Activated CD4-positive, alpha-beta T cell treated with anti-CD3 and anti-CD28 coated beads, Interleukin-2, amount 50 U/mL, for 24 hours (primary cell): ENCODE data around the gene HERPUD1.

ENCODE experiments used
- DNase-seq, 2 donors: peaks; one replicate each; pipeline ENCODE4 v3.0.0-alpha.2; 2020; ENCODE audit warnings: low read depth in 1 of 2, low spot score in 1 of 2

HERPUD1 gene

DNA sequence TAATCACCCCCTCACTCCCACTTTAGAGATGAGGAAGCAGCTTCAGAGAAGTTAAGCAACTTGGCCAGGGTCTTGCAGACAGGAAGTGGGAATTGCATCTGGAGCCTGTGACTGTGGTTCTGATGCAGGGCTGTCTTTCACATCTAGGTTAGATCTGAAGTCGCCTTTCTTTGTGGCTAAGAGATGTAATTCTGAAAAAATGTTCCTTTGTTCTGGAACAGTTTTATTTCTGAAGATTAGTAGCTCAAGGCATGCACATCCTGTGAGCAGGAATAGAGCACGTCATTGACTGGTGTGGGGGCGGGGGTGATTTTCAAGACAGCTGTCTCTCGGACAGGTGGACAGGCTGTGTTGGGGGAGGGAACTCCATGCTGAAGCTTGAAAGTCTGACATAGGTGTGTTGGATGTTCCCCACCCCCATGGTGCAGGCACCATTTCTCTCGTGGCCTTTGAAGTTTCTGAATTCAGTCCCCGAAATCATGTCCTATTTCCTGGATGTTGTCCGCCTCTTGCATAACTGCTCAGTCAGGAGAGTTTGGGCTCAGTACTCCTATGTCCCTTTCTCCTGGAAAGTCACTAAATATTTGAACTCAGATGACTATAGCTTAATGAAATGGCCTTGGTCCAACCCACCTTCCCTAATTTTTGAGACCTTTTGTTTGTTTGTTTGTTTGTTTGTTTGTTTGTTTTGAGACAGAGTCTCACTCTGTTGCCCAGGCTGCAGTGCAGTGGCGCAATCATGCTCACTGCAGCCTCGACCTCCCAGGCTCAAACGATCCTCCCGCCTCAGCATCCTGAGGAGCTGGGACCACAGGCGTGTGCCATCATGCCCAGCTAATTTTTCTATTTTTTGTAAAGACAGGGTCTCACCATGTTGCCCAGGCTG, 21.0 kb upstream of the HERPUD1 start:
- DNase-seq, result no peak

DNA sequence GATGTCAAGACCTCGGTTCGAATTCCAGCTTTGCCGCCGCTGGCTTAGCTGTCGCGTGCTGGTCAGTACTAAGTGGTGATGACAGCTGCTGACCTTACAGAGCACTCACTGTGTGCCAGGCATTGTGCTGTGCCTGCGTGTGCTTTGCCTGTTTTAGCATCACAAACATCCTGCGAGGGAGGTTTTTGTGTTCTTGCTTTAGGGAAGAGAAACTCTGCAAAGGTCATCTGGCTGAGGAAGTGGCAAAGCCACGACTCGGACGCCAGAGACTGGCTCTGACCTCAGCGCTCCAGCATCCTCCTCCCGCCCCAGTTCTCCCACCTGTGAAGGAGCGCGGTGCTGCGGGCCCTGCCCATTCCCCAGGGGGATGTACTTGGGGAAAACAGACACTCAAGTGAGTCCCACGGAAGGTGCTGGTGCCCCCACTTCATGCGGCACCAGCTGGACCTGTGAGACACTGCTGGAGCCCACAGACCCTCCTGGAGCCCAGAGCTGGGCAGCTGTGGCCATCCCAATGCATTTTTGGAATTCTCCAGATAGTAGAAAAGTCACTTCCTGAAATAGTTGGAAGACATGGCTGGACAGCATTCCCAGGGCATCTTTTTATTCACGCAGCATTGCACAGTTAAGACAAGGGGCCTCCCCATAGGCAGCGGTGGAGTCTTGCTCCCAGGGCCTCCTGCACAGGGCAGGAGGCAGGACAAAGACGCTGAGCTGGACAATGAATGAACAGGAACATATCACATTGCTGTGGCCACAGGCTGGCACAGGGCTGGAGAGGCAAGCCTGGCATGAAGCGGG, 20.0 kb upstream of the HERPUD1 start:
- DNase-seq, result no peak

DNA sequence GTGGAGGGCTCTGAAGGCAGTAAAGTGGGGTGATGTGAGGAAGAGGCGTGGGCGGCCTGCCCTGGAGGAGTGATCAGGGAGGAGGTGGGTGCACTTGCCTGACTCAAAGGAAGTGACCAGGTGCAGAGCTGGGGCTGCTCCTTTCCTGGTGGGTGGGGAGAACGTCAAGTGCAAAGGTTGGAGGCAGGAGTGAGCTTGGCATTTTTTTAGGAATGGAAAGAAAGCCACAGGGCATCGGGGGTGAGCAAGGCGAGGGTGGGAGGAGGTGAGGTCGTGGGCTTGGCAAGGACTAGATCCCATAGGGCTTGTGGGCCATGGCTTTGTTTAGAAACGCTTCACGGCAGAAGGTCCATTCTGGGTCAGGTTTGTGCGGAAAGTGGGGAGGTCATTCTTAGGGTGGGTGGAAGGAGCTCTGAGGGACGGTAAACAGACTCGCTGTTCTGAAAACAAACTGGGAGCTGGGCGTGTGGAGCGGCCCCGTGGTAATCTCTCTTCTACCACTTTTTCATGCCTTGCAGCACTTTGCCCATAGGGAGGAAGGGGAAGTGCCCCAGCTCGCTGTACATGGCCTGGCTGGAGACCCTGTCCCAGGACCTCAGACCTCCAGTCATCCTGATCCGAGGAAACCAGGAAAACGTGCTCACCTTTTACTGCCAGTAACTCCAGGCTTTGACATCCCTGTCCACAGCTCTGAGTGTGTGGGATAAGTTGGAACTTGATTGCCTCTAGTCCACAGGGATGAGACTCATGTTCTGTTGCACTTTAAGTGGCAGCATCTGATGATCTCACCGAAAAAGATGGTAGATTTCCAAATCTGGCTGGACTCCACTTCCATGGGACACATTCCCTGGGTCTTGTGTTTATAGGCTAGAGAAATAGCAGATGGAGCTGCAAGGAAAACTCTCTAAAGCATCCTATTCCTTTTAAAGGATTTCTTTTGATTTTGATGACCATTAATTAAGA, 18.9 kb upstream of the HERPUD1 start:
- no peak for DNase-seq

DNA sequence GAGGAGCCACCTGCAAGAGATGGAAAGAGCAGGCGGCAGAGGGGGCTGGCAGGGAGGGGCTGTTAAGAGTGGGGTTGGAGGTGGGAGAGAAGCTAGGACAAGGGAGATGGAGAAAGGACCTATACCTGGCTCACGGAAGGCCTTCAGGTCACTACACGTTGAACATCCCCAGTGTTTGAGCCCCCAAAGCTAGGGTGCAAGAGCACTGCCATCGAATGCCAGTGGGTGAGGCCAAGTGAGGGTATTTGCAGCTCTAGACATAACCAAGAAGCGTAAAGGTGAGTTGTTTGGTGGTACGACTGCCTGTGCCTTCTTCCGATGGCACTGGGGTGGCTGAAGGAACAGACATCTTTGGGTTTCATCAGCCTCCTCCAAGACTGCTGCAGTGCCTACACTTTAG, 17.0 kb upstream of the HERPUD1 start:
- DNase-seq, result no peak

DNA sequence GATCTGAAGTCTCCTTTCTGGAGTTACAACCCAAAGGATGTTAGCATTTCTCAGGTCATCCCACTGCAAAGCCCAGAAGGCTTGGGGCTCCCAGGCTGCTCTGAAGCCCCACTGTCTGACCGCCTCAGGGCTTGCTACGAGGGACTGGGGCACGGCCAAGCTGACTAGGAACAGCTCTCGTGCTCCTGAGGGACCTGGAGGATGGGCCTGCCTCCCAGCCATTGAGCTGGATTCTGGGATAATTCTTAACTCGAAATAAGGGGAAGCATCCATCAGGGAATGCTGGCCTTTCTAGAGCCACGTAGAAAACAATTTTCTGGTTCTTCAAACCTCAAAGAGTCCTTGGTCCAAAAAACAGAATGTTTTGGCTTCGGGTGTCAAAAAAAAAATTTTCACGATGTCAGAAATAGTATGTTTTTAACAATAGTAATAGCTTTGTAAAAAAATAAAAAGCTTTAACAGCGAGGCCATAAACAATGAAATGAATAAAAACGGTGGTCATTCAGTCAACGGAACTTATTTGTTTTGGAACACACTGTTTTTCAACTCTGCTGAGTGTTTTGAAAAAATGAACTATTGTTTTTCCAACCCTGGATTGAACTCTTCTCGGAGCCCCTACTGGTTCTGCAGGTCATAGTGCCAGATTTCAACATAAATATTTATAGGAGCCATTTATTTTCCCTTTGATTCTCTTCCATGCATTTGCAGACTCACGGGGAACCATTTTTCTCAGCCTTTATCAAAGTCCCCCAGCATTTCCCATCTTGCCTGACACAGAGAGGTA, 16.4 kb upstream of the HERPUD1 start:
- DNase-seq, result no peak

DNA sequence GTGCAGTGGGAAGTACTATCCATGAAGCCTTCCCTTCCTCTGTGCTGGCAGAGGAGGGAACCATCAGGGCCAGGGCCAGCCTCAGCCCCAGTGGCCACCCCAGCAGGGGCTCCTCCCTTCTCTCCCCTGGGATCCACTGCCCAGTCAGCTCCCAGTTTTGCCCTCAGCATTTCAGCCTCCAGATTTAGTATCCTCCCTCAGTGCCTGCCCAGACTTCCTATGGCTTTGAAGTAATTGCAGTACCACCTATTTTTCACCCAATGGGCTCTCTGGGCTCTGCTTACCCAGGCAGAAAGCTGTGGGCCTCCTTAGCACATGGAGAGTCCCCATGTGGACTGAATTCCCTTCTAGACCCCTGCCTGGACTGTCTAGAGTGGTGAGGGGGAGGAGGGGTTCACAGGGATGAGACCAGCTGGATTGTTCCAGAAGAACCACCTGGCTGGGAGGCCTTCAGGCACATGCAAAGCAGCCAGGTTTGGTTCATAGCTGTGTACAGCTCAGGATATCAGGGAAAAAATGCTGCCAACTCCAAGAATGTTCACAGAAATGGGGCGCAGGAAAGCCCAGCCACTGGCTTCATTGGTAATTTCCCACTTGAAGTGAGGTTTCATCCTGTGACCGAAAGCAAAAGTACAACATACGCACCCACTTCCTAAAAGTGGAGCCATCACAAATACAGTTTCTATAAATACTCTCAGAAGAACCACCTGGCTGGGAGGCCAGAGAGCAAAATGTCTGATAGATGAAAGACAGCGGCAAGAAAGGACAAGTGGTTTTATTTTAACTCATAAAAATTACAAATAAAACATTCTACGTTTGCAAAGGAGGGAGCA, 15.2 kb upstream of the HERPUD1 start:
- no peak for DNase-seq

DNA sequence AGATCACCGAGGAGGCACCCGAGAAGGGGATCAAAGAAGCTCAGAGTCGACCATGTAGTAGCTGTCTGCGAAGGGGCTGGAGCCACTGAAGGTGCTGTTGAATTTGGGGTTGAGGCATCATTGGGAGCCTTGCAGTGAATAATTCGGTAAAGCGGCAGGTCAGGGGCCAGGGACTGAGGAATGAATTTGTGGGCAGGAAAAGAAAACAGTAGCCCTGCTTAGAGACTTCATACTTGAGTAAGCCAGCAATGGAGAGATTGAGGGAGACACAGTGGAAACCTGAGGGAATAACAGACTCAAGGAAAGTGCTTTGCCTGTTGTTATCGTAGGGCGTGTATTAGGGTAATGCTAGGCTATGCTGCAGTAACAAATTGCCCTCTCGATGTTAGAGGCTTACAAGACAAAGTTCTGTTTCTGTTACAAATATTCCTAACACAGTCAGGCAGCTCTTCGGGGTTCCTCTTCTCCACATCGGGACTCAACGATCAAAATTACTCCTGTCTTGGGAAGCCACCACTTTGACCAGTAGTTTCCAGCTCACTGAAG, 13.4 kb upstream of the HERPUD1 start:
- no peak for DNase-seq

DNA sequence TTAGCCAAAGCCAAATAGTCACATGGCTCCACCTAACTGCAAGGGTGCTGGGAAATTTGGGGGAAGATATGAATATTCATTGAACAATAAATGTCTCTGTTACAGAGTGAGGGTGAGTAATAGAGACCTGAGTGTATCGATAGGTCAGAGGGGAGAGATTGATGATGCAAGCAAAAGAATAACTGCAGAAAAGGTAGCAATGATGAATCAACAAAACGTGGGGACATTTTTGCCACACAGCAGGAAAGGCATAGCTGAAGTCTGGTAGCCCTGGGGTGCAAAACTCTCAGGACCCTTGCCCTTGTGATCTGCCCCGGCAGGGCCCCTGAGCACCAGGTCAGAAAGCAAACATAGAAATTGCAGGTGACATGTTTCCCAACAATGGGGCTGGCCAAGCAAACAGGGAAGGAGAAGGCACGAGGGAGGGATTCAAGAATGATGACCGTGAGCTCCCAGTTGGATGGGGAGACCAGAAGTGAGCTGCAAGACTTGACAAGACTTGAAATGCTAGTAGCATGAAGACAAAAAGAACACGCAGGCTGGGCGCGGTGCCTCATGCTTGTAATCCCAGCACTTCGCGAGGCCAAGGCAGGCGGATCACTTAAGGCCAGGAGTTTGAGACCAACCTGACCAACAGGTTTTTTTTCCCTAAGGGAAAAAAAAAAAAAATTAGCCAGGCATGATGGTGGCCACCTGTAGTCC, 12.7 kb upstream of the HERPUD1 start:
- DNase-seq, result no peak

DNA sequence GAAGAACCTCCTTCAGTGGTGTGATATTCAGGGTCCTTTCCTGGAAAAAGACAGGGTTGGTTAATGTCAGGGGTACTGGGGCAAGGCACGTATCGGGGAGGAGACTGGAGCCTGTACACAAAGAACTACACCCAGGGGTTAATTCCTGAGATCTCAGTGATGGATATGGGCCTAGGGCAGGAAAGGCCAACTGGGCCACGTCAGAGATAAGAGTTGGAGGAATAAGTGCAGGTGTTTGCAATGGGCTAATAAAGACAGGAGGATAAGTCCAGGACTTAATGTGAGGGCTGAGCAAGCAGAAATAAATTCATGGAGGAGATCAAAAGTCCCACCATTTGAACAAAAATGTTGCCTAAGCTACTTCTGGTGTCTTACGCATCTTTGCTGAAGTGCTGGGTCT, 10.4 kb upstream of the HERPUD1 start:
- DNase-seq, result no peak

DNA sequence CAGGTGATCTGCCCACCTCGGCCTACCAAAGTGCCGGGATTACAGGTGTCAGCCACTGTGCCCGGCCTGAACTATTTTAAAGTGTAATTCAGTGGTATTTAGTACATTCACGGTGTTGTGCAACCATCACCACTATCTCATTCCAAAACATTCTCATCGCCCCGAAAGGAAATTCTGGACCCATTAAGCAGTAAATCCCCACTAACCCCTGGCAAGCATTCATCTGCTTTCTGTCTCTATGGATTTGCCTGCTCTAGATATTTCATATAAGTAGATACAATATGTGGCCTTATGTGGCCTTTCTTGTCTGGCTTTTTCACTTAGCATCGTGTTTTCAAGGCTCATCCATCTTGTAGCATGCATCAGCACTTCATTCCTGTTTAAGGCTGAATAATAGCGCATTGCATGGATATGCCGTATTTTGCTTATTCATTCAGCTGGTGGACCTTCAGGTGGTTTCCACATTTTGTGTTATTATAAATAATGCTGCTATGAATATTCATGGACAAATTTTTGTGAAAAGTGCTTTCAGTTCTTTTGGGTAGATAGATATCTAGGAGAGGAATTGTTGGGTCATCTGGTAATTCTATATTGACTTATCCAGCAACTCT, 8.4 kb upstream of the HERPUD1 start:
- DNase-seq, result no peak

DNA sequence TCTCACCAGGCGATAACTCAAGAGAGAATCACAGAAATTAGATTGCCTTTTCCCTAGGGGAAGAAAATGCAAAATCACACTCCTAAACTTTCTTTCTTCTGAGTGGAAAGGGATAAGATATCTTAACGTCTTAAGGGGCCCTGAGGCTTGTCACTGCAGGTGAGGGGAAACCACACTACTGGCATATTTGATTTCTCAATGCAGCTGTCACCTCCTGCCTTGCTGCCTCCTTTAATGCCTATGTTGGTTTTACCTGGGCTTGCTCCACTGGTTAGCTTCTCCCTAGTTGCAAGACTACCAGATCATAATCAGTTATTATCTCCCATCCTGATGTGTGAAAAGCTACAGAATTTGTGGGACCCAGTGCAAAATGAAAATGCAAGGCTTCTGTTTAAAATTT, 4.5 kb upstream of the HERPUD1 start:
- no peak for DNase-seq

DNA sequence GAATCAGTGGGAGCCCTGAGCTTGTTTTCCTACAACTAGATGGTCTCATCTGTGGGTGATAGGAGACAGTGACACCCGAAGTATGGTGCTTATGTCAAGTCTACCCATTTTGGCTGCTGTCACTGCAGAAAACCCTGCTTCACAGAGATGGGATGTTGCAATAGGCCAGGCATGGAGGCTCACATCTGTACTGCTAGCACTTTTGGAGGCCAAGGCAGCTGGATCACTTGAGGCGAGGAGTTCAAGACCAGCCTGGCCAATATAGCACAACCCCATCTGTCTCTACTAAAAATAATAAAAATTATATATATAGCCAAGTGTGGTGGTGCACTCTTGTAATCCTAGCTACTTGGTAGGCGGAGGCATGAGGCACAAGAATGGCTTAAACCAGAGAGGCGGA, 2.3 kb upstream of the HERPUD1 start:
- DNase-seq, result no peak

DNA sequence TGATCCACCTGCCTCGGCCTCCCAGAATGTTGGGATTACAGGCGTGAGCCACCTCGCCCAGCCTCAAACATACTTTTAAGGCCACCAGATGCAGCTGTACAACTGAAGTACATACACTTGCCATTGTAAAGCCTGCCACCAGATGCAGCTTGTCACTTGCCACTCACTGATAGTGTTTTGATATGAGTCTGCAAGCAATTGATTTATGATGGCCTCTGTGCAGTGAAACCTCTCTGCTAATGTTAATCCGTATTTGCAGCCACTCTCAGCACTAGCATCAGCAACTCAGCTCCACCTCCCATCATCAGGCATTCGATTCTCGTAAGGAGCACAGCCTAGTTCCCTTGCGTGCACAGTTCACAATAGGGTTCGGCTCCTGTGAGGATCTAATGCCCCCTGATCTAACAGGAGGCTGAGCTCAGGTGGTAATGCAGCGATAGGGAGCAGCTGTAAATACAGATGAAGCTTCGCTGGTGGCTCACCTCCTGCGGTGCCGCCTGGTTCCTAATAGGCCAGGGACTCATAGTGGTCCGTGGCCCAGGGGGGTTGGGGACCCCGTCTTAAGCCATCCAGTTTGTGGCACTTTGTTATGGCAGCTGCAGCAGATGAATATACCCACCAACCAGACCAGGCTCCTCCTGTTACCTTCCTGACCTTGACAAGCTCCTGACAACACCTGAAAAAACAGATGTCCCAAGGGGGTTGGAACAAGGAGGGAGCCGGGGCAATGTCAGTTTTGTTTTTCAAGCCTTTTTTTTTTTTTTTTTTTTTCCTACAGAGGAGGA, 1.3 kb upstream of the HERPUD1 start:
- no peak for DNase-seq

DNA sequence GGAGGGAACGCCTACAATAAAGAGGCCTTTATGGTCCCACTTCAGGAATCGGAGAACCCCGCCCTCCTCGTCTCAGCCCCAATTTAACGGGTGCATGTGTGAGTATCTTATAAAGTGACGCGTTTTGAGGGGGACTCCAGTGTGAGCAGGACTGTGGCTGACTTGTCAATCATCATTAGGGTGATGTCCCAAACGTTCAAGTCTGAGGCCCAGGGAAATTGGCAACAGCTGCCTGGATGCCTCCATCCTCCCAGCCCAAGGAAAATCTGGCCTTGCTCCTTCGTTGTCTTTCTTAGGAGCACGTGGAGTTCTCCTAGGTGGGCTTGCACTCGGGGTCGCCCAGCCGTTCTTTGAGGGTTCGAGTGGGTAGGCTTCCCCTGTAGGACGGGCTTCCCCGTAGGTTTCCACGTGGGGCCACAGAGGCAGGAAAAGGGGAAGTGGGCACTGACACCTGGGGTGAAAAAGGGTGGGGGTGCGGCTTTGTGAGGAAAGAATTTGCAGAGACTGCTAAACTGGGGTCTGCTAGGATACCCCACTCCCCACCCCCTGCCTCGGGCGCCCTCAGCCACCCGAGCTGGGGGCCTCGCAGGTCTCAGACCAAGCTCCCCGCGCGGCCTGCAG, 561 bp upstream of the HERPUD1 start:
- no peak for DNase-seq

DNA sequence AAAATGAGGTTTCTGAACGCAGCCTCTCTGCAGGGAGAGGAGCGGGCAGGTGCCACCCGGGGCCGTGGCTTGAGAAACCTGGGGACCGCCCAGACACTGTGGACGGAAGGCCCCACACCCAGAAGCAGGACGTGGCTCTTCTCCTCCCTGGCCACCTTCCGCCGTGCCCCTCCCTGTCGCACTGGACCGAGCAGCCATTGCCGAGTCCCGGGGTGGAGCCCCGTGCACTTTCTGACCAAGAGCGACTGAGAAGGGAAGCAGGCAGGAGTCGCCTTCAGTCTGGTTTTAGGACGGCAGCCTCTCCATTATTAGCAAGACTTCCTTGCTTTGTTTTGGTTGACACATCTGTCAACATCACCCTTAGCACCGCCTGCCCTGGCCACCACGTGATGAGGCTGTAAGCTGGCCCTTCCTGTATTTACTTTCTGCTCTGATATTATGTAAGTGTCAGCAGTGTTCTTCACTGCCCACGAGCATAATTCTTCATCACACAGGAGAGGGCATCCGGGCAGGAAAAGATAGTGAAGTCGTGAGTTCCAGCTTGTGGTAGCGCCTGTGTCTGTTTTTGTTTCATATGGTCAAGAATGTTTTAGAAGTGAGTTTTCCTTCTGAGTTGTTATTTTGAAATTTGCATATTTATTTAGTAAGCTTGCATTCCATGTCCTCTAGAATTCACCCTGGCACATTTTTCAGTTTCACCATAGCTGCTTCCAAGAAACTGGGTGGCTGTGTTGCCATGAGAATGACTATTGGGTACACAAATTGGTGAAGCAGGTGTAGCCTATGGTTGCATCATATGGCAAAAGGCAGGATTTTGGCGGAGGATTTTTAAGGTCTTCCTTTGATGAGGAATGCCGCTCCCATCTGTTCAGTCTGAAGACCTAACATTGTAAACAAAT, 1.0 kb downstream of the HERPUD1 start:
- no peak for DNase-seq
